ENCODE results near the gene SPARCL1.
A peak's percentile ranks its signal among the peaks of the same experiment; 100 is the strongest.

The SPARCL1 gene

DNA sequence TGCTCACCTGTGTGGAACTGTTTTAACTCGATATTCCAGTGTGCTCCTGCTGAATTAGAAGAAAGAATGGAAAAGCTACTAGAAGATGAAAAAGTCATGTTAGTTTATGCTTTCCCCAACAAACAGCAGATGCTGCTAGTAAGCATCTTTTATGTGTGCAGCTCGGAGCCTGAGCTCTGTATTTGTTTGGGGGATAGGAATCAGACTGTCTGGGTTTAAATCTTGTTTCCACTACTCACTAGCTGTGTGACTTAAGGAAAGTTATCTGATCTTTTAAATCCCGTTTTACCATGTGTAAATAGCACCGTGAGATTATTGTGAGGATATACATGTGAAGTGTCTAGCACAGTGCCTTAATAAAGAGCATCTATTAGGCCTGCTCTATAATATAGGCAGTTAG, 24.0 kb upstream of the SPARCL1 start:
- DNase-seq (ENCODE audit: low read depth in 2 of 2), result no peak
- TF ChIP-seq CTCF (IDR thresholded peaks at IDR 0.05; ENCODE audit: low read depth, low read length), result no peak
- no peak overlapping the region for H3K4me3 ChIP-seq (replicated peaks in 1 of 2; ENCODE audit: low read depth in 2 of 2, low read length in 2 of 2)

GRCh38 chr4:87551361-87551760, 22.2 kb upstream of the SPARCL1 start:
- H3K4me3 ChIP-seq (replicated peaks in 1 of 2; ENCODE audit: low read depth in 2 of 2, low read length in 2 of 2), result no peak overlapping the region
- DNase-seq (ENCODE audit: low read depth in 2 of 2), result no peak
- no peak for TF ChIP-seq CTCF (IDR thresholded peaks at IDR 0.05; ENCODE audit: low read depth, low read length)

DNA sequence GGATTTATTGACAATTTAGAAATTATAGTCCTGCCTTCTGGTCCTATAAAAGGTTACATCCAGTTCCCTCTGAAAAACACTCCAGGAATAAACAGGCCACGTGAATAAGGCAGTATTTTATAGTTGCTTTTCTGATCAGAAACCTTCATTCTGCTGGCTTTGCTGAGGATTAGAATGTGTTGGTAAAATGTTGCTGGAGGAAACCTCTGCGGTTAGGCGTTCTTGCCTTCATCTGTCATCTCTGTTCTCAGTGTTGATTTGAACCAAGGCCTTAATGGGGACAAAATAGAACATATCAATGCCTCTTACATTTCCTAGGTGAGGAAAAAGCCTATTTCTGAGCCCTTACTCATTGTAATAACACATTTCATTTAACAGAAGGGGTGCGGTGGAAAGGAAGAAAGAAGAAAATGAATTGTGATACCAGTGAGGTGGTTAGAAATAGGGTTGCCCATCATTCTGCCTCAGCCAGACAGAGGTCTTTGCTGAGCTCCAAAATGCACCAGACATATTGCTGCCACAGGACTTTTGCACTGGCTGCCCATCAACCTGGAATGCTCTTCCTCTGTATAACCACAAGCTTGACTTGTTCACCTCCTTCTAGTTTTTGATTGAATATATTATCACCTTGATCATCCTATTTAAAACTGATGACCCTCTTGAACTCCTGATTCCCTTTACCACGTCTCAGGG, 18.0 kb upstream of the SPARCL1 start:
- DNase-seq (ENCODE audit: low read depth in 2 of 2), result no peak
- no peak overlapping the region for H3K4me3 ChIP-seq (replicated peaks in 1 of 2; ENCODE audit: low read depth in 2 of 2, low read length in 2 of 2)
- TF ChIP-seq CTCF (IDR thresholded peaks at IDR 0.05; ENCODE audit: low read depth, low read length), result no peak

DNA sequence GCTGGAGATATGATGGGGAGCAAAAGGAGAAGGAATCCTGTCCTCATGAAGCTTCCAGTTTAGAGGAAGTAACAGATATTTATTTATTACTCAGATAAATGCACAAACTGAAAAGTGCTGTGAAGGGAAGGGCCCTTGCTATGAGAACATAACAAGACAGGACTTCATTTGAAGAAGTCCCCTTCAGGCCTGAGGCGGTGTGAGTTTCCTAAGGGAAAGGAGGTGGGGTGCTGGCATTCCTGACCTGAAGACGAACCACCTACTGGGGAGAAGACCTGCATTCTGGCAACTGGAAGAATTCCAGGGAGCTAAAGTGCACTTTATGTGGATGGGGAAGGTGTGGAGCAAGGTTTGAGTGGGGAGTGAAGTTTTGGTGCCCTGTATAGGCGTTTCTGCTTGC, 15.9 kb upstream of the SPARCL1 start:
- H3K4me3 ChIP-seq (replicated peaks in 1 of 2; ENCODE audit: low read depth in 2 of 2, low read length in 2 of 2), result no peak overlapping the region
- no peak for TF ChIP-seq CTCF (IDR thresholded peaks at IDR 0.05; ENCODE audit: low read depth, low read length)
- no peak for DNase-seq (ENCODE audit: low read depth in 2 of 2)

DNA sequence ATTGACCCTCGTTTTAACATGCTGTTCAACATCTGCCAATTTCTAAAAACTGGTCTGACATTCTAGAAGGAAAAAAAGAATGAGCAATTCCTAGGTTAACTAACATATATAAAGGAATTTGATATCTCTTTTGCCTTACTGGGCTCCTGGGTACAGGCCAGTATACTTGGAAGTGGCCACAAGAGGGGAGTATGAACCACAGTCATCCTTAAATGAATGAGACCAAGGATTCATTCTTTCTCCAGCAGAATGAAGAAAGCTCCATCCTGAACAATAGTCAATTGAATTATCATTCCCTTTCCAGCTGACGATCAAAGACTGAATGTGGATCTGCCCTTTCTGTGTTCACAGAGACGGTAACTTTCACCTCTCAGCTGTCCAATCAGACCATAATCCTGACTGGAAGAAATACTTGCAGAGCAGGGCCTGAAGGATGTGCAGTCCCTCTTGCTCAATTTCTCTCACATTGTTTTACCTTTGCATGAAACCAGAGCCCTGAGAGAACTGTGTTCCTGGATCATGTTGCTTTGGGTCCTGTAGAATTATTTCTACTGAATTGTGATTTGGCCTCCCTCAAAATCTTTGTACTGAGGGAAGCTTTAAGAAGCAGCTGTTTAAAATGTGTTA, 14.8 kb upstream of the SPARCL1 start:
- H3K4me3 ChIP-seq (replicated peaks in 1 of 2; ENCODE audit: low read depth in 2 of 2, low read length in 2 of 2), result no peak overlapping the region
- peak; percentile 77 to 83 for DNase-seq (ENCODE audit: low read depth in 2 of 2)
- peak; percentile 62 for TF ChIP-seq CTCF (IDR thresholded peaks at IDR 0.05; ENCODE audit: low read depth, low read length)

DNA sequence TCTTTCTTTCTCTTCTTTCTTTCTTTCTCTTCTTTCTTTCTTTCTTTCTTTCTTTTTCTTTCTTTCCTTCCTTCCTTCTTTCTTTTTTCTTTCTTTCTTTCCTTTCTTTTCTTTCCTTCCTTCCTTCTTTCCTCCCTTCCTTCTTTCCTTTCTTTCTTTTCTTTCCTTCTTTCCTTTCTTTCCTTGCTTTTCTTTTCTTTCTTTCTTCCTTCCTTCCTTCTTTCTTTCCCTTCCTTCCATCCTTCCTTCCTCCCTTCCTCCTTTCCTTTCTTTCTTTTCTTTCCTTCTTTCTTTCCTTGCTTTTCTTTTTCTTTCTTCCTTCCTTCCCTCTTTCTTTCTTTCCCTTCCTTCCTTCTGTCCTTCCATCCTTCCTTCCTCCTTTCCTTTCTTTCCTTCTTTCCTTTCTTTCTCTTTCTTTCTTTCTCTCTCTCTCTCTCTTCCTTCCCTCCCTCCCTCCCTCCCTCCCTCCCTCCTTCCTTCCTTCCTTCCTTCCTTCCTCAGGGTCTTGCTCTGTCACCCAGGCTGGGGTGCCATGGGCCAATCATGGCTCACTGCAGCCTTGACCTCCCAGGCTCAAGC, 13.6 kb upstream of the SPARCL1 start:
- H3K4me3 ChIP-seq (replicated peaks in 1 of 2; ENCODE audit: low read depth in 2 of 2, low read length in 2 of 2), result no peak overlapping the region
- no peak for DNase-seq (ENCODE audit: low read depth in 2 of 2)
- no peak for TF ChIP-seq CTCF (IDR thresholded peaks at IDR 0.05; ENCODE audit: low read depth, low read length)
